SK-N-MC (cell line): Measurements from ENCODE around the gene SDK2.

Source experiments
- EZH2 ChIP-seq: fragments of 200-600 bp; sonication (generic); IDR thresholded peaks from one replicate; pipeline ENCODE4 v1.6.1; 2017; ENCODE audit warnings: antibody characterized with exemption
- POLR2AphosphoS5 ChIP-seq: IDR thresholded peaks from 2 replicates; pipeline ENCODE4 v1.6.1; 2012; ENCODE audit warnings: mild to moderate bottlenecking, low read depth, low read length, borderline replicate concordance

- TF ChIP-seq POLR2AphosphoS5 (no peak), EZH2 (no peak)
These were observed 337.1 kb downstream of the SDK2 start for GRCh38 chr17:73307130-73307529.
